ENCODE measurements around the gene SCARF2. TPM values are rescaled to one million over a fixed set of nuclear protein-coding genes. Genes with fewer than 3 reads are reported as not detected.
"Not testable (repeated sequence)": the region's sequence is repeated elsewhere in the genome, so short reads cannot be mapped to it uniquely, and the experiment has no call there.

Gene SCARF2
- total RNA-seq, 1 experiment from 2014 or later, result 0.18 TPM

DNA sequence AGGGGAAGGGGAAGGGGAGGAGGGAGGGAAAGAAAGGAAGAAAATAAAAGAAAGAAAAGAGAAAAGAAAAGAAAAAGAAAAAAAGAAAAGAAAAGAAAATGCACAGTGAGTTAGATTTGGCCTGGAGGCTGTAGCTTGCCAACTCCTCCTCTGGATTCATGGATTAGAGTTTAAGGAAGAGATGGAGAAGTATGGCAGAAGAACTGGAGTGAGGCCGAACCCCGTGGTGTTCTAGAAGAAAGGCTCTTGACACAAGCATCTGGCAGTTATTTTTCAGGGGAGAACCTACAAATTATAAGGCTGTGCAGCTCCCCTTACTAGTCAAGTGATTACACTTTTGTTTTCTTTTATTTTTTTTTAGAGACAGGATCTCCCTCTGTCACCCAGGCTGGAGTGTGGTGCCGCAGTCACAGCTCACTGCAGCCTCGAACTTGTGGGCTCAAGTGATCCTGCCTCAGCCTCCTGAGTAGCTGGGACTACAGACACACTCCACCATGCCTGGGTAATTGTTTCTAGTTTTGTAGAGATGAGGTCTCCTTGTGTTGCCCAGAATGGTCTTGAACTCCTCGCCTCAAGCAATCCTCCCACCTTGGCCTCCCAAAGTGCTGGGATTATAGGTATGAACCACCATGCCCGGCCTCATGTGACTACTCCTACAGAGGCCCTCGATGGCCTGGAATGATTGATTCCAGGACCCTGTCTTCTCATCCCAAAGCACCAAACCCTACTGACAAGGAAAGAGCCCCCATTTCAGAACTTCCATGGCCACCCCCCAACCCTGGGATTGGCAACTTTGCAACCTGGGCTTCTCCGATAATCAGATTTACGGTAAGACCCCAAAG, 24.2 kb downstream of the SCARF2 start:
- DNase-seq (ENCODE audit: low spot score), result no peak

DNA sequence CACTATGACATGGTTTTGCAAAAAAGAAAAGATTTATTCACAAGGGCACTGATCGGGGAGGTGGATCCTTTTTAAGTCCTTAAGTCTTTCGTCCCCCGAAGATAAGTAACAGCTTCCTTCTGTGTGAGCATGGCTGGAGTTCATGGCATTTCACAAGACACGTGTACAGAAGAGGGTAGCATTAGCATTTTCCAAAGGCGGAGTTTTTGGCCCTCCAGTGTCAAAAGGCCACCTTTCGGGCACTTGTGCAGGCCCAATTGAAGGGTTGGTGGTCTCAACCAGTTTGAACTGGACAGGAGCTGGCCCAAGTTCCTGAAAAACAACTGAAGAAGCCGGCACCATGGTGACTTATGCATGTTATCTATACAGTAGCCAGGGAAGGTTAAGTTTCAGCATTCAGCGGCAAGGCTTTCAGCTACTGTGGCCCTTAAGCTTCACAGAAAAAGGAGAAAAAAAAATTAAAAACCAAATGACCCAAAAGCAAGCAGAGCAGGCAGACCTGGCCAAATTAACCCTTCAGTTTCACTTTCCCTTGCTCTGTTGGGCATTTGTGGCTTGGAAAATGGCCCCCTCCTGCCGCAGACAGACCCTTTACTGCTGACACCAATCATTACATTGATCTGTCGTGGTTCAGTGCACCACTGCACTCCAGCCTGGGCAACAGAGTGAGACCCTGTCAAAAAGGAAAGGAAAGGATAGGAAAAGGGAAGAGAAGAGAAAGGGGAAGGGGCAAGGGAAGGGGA, 25.0 kb downstream of the SCARF2 start:
- DNase-seq (ENCODE audit: low spot score), result no peak

- not testable (repeated sequence) for DNase-seq (ENCODE audit: low spot score)
Measured at GRCh38 chr22:20409385-20409784, 28.2 kb downstream of the SCARF2 start.

DNA sequence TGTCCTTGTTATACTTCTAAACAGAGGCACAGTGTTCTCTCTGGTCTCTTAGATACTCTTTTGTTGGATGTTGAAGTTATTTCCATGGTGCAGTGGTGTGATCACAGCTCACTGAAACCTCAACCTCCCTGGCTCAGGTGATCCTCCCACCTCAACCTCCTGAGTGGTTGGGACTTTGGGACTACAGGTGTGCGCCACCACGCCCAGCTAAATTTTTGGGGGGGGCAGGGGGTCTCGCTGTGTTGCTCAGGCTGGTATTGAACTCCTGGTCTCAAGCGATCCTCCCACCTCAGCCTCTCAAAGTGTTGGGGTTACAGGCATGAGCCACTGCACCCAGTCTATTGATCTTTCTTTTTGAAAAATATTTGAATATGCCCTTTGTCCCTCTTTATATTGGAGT, 28.7 kb downstream of the SCARF2 start:
- DNase-seq (ENCODE audit: low spot score), result no peak

- no peak for DNase-seq (ENCODE audit: low spot score)
Measured at GRCh38 chr22:20407829-20408228, 29.8 kb downstream of the SCARF2 start.

DNA sequence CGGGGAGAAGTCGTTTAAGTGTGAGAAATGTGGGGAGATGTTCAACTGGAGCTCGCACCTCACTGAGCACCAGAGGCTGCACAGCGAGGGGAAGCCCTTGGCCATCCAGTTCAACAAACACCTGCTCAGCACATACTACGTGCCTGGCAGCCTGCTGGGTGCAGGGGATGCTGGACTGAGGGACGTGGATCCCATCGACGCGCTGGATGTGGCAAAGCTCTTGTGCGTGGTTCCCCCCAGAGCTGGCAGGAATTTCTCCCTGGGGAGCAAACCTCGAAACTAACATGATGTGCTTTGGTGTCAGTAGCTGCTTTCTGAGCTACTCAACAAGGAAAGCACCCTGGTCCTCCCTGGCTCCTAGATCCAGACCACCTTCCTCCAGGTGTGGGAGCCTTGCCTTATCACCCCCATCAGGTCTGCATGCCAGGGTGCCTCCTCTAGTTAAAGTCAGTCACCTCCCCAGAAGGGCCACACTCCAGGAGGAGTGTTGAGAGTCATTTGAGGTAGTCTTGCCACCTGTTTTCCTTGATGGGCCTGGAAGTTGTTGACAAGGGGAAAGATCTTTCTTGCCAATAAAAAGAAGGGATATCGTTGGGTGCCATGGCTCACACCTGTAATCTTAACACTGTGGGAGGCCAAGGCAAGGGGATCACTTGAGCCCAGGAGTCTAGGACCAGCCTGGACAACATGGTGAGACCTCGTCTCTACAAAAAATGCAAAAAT, 30.8 kb downstream of the SCARF2 start:
- no peak for DNase-seq (ENCODE audit: low spot score)

DNA sequence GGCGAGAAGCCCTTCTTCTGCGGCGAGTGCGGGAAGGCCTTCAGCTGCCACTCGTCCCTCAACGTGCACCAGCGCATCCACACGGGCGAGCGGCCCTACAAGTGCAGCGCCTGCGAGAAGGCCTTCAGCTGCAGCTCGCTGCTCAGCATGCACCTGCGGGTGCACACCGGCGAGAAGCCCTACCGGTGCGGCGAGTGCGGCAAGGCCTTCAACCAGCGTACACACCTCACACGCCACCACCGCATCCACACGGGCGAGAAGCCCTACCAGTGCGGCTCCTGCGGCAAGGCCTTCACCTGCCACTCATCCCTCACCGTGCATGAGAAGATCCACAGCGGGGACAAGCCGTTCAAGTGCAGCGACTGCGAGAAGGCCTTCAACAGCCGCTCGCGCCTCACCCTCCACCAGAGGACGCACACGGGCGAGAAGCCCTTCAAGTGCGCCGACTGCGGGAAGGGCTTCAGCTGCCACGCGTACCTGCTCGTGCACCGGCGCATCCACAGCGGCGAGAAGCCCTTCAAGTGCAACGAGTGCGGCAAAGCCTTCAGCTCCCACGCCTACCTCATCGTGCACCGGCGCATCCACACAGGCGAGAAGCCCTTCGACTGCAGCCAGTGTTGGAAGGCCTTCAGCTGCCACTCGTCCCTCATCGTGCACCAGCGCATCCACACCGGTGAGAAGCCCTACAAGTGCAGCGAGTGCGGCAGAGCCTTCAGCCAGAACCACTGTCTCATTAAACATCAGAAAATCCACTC, 31.5 kb downstream of the SCARF2 start:
- DNase-seq (ENCODE audit: low spot score), result no peak

DNA sequence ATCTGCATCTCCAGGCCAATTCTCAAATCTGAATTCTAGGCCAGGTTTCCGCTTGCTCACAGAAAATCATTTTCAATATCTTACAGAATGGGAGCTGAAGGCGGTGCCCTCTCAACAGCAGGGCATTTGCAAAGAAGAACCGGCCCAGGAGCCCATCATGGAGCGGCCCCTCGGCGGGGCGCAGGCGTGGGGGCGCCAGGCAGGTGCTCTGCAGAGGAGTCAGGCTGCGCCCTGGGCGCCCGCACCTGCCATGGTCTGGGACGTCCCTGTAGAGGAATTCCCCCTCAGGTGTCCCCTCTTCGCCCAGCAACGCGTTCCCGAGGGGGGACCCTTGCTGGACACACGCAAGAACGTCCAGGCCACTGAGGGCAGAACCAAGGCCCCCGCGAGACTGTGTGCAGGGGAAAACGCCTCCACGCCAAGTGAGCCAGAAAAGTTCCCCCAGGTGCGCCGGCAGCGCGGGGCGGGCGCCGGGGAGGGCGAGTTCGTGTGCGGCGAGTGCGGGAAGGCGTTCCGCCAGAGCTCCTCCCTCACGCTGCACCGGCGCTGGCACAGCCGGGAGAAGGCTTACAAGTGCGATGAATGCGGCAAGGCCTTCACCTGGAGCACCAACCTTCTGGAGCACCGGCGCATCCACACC, 32.2 kb downstream of the SCARF2 start:
- DNase-seq (ENCODE audit: low spot score), result no peak

DNA sequence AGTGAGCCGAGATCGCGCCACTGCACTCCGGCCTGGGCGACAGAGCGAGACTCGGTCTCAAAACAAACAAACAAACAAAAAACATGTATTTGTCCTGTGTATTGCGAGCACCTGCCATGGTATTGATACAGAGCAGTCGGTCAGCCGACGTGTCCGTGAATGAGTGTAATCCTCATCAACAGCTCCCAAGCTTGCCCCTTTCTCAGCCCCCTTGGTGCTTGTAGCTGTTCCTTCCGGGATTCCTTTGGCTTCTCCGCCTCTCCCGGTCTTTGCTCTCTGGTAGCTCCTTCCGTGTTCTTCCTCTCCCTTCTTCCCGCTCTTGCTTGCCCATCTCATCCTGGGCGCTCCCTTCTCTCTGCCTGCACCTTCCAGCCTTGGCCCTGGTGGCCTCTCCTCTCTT, 32.7 kb downstream of the SCARF2 start:
- no peak for DNase-seq (ENCODE audit: low spot score)

- no peak for DNase-seq (ENCODE audit: low spot score)
Measured at GRCh38 chr22:20403779-20404140, 33.9 kb downstream of the SCARF2 start.

- DNase-seq (ENCODE audit: low spot score), result no peak
Measured at GRCh38 chr22:20402960-20403778, 34.5 kb downstream of the SCARF2 start.

DNA sequence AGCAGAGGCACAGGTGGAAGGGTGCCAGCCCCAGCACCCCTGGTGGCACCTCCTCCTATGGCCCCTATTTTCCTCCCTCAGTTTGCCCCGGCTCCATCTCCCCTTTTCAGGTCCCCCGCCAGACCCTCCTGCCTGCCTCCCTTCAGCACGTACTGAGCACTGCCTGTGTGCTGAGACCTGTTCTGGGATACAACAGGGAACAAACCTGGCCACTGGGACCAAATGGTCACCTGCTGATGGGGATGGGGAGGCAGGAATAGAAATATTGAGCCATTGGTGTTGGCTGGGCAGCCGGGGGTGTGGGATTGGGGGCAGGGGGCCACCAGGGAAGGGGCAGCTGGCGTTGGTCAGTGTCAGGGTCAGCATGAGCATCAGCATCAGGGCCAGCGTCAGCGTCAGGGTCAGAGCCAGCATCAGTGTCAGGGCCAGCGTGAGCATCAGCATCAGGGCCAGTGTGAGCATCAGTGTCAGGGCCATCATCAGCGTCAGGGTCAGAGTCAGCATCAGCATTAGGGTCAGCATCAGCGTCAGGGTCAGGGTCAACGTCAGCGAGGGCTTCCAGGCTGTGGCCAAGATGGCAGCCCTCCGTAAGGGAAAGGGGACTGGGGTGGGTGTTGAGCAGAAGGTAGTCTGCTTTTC, 36.1 kb downstream of the SCARF2 start:
- no peak for DNase-seq (ENCODE audit: low spot score)

GRCh38 chr22:20400606-20401375, 36.8 kb downstream of the SCARF2 start:
- no peak for DNase-seq (ENCODE audit: low spot score)

DNA sequence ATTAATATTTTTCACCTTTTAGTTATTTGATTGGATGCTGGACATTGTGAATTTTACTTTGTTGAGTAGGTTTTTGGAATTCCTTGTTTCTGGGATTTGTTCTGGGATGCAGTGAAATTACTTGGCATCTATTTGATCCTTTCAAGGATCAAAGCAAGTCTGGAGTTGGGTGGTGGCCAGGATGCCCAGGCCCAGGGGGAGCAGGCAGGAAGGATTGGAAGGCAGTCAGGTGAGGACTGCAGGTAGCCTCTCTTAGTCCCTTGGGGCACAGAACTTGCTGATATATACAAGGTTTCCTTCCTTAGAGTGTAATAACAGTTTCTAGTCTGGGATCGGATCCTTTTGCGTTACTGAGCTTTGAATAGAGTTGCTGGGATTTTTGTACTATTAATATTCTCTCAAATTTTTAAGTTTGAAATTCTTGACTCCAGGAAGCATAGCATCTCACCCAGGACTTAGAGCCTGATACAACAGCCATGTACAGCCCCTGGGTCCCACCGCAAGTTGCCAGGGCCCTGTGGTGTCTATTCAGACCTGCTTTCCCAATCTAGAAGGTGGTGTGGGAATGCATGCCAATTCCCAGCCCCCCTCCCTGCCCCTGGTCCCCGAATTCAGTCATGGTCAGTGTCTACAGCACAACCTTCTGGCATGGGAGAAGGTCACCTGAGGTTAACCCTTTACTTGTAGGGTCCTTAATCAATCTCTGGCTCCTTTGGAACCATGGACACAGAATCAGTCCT, 37.6 kb downstream of the SCARF2 start:
- DNase-seq (ENCODE audit: low spot score), result no peak

DNA sequence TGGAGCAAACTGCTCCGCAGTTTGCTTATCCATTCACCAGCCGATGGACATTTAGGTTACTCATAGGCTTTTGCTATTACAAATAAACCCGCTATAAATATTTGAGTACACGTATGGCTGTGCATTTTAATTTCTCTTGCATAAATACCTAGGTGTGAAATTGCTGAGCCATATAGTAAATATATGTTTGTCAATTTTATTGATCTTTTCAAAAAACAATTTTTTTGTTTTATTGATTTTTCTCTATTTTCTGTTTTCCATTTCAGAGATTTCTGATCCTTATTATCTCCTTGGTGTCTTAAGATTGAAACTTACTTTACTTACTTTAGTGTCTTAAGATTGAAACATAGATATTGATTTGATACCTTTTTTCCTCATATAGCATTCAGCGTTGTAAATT, 39.2 kb downstream of the SCARF2 start:
- DNase-seq (ENCODE audit: low spot score), result no peak

DNA sequence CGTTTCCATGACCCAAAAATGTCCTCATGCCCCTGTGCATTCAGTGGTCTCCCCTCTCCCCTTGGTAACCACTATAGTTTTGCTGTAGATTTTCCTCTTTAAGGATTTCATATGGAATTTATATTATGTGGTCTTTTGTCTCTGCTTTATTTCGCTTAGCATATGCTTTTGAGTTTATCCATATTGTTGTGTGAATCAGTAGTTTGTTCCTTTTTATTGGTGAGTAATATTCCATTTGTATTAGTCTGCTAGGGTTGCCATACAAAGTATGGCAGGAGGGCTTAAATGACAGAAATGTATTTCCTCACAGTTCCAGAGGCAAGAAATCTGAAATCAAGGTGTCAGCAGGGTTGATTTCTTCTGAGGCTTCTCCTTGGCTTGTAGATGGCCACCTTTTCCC, 40.1 kb downstream of the SCARF2 start:
- DNase-seq (ENCODE audit: low spot score), result no peak

GRCh38 chr22:20396639-20397038, 41.0 kb downstream of the SCARF2 start:
- no peak for DNase-seq (ENCODE audit: low spot score)

- DNase-seq (ENCODE audit: low spot score), result no peak
Measured at GRCh38 chr22:20395907-20396287, 41.7 kb downstream of the SCARF2 start.
